ENCODE data around the gene LINC00237. TPM values are rescaled to one million over a fixed set of nuclear protein-coding genes. Genes with fewer than 3 reads are reported as not detected.
A peak's percentile ranks its signal among the peaks of the same experiment; 100 is the strongest.

The LINC00237 gene
- total RNA-seq, 2 experiments from 2014 or later = not detected

GRCh38 chr20:21118782-21119181 is 12.6 kb upstream of the LINC00237 start:
- Mint-ChIP-seq H3K27me3 (ENCODE audit: low read depth) (peaks cover 22% of the 10 kb centered on the region), H3K36me3 (ENCODE audit: low read depth) (no peaks in the 10 kb centered on the region), H3K4me3 (no peak overlapping the region), H3K27ac (no peak overlapping the region), H3K4me1 (ENCODE audit: low read depth) (no peaks in the 10 kb centered on the region), H3K9me3 (no peaks in the 10 kb centered on the region)
- intact Hi-C loops (cut with micrococcal nuclease) = no loop called here
- no peak for DNase-seq
- CTCF ChIA-PET = no interaction called here

- Mint-ChIP-seq H3K27me3 (ENCODE audit: low read depth) (peaks cover 22% of the 10 kb centered on the region), H3K36me3 (ENCODE audit: low read depth) (no peaks in the 10 kb centered on the region), H3K4me3 (no peak overlapping the region), H3K4me1 (ENCODE audit: low read depth) (no peaks in the 10 kb centered on the region), H3K9me3 (no peaks in the 10 kb centered on the region), H3K27ac (no peak overlapping the region)
- DNase-seq = no peak
- CTCF ChIA-PET = no interaction called here
- intact Hi-C loops (cut with micrococcal nuclease) = no loop called here
These were observed 12.0 kb upstream of the LINC00237 start for GRCh38 chr20:21118138-21118537.

- no peak overlapping the region for H3K27ac Mint-ChIP-seq
- CTCF ChIA-PET = no interaction called here
- DNase-seq = no peak
- peaks cover 22% of the 10 kb centered on the region for H3K27me3 Mint-ChIP-seq (ENCODE audit: low read depth)
- no peaks in the 10 kb centered on the region for H3K9me3 Mint-ChIP-seq
- H3K36me3 Mint-ChIP-seq (ENCODE audit: low read depth) = no peaks in the 10 kb centered on the region
- intact Hi-C loops (cut with micrococcal nuclease) = no loop called here
- no peak overlapping the region for H3K4me3 Mint-ChIP-seq
- no peaks in the 10 kb centered on the region for H3K4me1 Mint-ChIP-seq (ENCODE audit: low read depth)
These were observed 11.4 kb upstream of the LINC00237 start for GRCh38 chr20:21117521-21117920.

- Mint-ChIP-seq H3K36me3 (ENCODE audit: low read depth) (no peaks in the 10 kb centered on the region), H3K27ac (no peak overlapping the region), H3K4me3 (no peak overlapping the region), H3K4me1 (ENCODE audit: low read depth) (no peaks in the 10 kb centered on the region), H3K27me3 (ENCODE audit: low read depth) (peaks cover 27% of the 10 kb centered on the region), H3K9me3 (no peaks in the 10 kb centered on the region)
- DNase-seq = no peak
- intact Hi-C loops (cut with micrococcal nuclease) = no loop called here
- CTCF ChIA-PET = interaction anchor here (1.0 kb wide), 1 partner anchor 121 kb away, joined by 3 read pairs; no protein-coding TSS in a partner anchor
These were observed 8.4 kb upstream of the LINC00237 start for GRCh38 chr20:21114584-21114983.

- DNase-seq = no peak
- peaks cover 26% of the 10 kb centered on the region for H3K27me3 Mint-ChIP-seq (ENCODE audit: low read depth)
- intact Hi-C loops (cut with micrococcal nuclease) = no loop called here
- H3K4me1 Mint-ChIP-seq (ENCODE audit: low read depth) = no peaks in the 10 kb centered on the region
- H3K27ac Mint-ChIP-seq = no peak overlapping the region
- H3K9me3 Mint-ChIP-seq = no peaks in the 10 kb centered on the region
- H3K4me3 Mint-ChIP-seq = no peak overlapping the region
- CTCF ChIA-PET = no interaction called here
- H3K36me3 Mint-ChIP-seq (ENCODE audit: low read depth) = no peaks in the 10 kb centered on the region
These were observed 7.5 kb upstream of the LINC00237 start for GRCh38 chr20:21113697-21114096.

DNA sequence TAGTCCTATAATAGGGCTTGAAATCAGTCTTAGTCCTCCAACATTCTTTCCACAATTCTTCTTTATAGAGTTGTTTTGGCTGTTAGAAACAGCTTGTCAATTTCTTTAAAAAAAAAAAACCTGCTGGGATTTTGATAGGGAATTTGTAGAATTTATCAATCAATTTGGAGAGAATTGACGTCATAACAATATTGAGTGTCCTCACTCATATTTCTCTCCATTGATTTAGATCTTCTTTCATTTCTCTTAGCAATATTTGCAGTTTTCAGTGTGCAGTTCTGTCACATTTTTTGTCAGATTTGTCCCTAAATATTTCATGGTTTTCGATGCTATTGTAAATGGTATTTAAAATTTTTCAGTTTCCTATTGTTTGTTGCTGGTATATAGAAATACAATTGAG is 5.3 kb upstream of the LINC00237 start:
- no peak overlapping the region for H3K4me3 Mint-ChIP-seq
- peaks cover 36% of the 10 kb centered on the region for H3K27me3 Mint-ChIP-seq (ENCODE audit: low read depth)
- CTCF ChIA-PET = no interaction called here
- intact Hi-C loops (cut with micrococcal nuclease) = no loop called here
- H3K4me1 Mint-ChIP-seq (ENCODE audit: low read depth) = no peaks in the 10 kb centered on the region
- no peak for DNase-seq
- H3K9me3 Mint-ChIP-seq = no peaks in the 10 kb centered on the region
- no peaks in the 10 kb centered on the region for H3K36me3 Mint-ChIP-seq (ENCODE audit: low read depth)
- H3K27ac Mint-ChIP-seq = no peak overlapping the region

DNA sequence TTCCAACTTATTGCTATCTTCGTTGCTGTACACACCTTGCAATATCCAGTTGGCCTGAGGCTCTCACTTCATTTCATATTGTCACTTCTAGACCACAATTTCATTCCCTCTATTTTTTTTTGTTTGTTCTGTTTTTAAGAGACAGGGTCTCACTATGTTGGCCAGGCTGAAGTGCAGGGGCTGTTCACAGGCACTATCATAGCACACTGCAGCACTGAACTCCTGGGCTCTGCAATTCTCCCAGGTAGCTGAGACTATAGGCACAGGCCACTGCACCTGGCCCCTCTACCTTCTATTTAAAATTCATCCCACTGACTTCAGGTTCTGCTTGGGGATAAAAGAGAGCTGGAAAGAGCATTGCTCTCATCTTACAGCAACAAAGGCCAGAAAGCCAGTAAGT is 4.7 kb upstream of the LINC00237 start:
- CTCF ChIA-PET = interaction anchor here (0.7 kb wide), 1 partner anchor 61 kb away, joined by 4 read pairs; no protein-coding TSS in a partner anchor
- Mint-ChIP-seq H3K4me1 (ENCODE audit: low read depth) (peaks cover 2% of the 10 kb centered on the region), H3K36me3 (ENCODE audit: low read depth) (no peaks in the 10 kb centered on the region), H3K27me3 (ENCODE audit: low read depth) (peaks cover 40% of the 10 kb centered on the region), H3K27ac (no peak overlapping the region), H3K9me3 (no peaks in the 10 kb centered on the region), H3K4me3 (no peak overlapping the region)
- intact Hi-C loops (cut with micrococcal nuclease) = no loop called here
- no peak for DNase-seq

GRCh38 chr20:21109144-21109543 is 3.0 kb upstream of the LINC00237 start:
- Mint-ChIP-seq H3K36me3 (ENCODE audit: low read depth) (no peaks in the 10 kb centered on the region), H3K27me3 (ENCODE audit: low read depth) (peaks cover 47% of the 10 kb centered on the region), H3K27ac (no peak overlapping the region), H3K4me3 (no peak overlapping the region), H3K4me1 (ENCODE audit: low read depth) (peaks cover 5% of the 10 kb centered on the region), H3K9me3 (no peaks in the 10 kb centered on the region)
- CTCF ChIA-PET = no interaction called here
- intact Hi-C loops (cut with micrococcal nuclease) = no loop called here
- no peak for DNase-seq

- DNase-seq = peak; percentile 22
- peak overlapping the region; percentile 46 for H3K4me3 Mint-ChIP-seq
- H3K27me3 Mint-ChIP-seq (ENCODE audit: low read depth) = peaks cover 72% of the 10 kb centered on the region
- H3K4me1 Mint-ChIP-seq (ENCODE audit: low read depth) = peaks cover 26% of the 10 kb centered on the region
- intact Hi-C loops (cut with micrococcal nuclease) = no loop called here
- H3K36me3 Mint-ChIP-seq (ENCODE audit: low read depth) = no peaks in the 10 kb centered on the region
- no peaks in the 10 kb centered on the region for H3K9me3 Mint-ChIP-seq
- H3K27ac Mint-ChIP-seq = no peak overlapping the region
- CTCF ChIA-PET = no interaction called here
These were observed 558 bp downstream of the LINC00237 start for GRCh38 chr20:21105429-21106170.

DNA sequence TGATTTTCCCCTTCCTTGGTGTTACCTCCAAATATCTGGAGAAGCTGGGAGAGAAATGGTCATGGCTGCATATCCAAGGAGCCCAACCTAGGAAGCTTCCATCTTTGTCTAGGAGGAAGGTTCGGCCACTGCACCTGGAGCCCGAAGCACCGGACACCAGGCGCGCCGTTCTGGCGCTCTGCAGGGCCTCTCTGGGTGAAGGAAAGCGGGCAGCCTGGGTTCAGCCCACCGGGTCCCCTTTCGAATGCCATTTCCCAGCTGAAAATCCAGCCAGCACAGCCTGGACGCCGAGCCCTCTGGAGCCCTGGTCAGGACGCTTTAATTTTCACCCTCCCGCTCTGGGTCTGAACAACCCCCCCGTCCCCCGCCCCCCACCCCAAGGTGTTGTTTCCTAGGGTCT is 1.2 kb downstream of the LINC00237 start:
- Mint-ChIP-seq H3K4me3 (no peak overlapping the region), H3K36me3 (ENCODE audit: low read depth) (no peaks in the 10 kb centered on the region), H3K27ac (no peak overlapping the region), H3K4me1 (ENCODE audit: low read depth) (peaks cover 27% of the 10 kb centered on the region), H3K9me3 (no peaks in the 10 kb centered on the region), H3K27me3 (ENCODE audit: low read depth) (peaks cover 72% of the 10 kb centered on the region)
- CTCF ChIA-PET = no interaction called here
- DNase-seq = no peak
- intact Hi-C loops (cut with micrococcal nuclease) = loop anchor here (5.0 kb wide), 2 partner anchors 243 to 743 kb away; no protein-coding TSS in a partner anchor

DNA sequence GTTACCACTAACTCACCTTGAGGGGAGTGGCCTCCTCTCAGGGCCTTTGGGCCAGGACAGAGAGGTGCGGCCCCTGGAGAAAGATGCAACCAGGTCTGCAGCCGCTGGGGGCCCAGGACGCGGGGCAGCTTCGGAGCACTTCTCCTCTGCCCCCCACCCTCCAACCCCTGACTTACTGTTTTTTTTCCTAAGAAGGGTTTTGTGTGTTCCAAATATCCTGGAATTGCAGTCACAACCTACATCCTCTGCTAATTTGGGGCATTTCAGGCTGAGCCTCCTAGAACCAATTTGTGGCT is 1.7 kb downstream of the LINC00237 start:
- Mint-ChIP-seq H3K4me3 (no peak overlapping the region), H3K27me3 (ENCODE audit: low read depth) (peaks cover 71% of the 10 kb centered on the region), H3K4me1 (ENCODE audit: low read depth) (peaks cover 27% of the 10 kb centered on the region), H3K9me3 (no peaks in the 10 kb centered on the region), H3K27ac (no peak overlapping the region), H3K36me3 (ENCODE audit: low read depth) (no peaks in the 10 kb centered on the region)
- intact Hi-C loops (cut with micrococcal nuclease) = loop anchor here (5.0 kb wide), 2 partner anchors 242 to 742 kb away; no protein-coding TSS in a partner anchor
- DNase-seq = no peak
- CTCF ChIA-PET = no interaction called here

- peaks cover 32% of the 10 kb centered on the region for H3K4me1 Mint-ChIP-seq (ENCODE audit: low read depth)
- peaks cover 73% of the 10 kb centered on the region for H3K27me3 Mint-ChIP-seq (ENCODE audit: low read depth)
- DNase-seq = peak; percentile 19
- H3K4me3 Mint-ChIP-seq = peak overlapping the region; percentile 67
- intact Hi-C loops (cut with micrococcal nuclease) = loop anchor here (2.0 to 5.0 kb wide), 3 partner anchors 242 to 742 kb away; no protein-coding TSS in a partner anchor
- CTCF ChIA-PET = no interaction called here
- H3K27ac Mint-ChIP-seq = no peak overlapping the region
- no peaks in the 10 kb centered on the region for H3K9me3 Mint-ChIP-seq
- no peaks in the 10 kb centered on the region for H3K36me3 Mint-ChIP-seq (ENCODE audit: low read depth)
These were observed 2.3 kb downstream of the LINC00237 start for GRCh38 chr20:21103582-21104465.

Data from activated naive CD4-positive, alpha-beta T cell treated with anti-CD3 and anti-CD28 coated beads for 36 hours (primary cell).